HepG2 (cell line): Measurements from ENCODE around the gene ZNF524.

ENCODE experiments used
- CHD2 ChIP-seq: IDR thresholded peaks from 2 replicates; pipeline ENCODE4 v1.6.1; 2011; ENCODE audit warnings: low read depth, low read length, improper control_type of control experiment
- FOSL2 ChIP-seq: sonication (generic); formaldehyde crosslinking; IDR thresholded peaks from 2 replicates; pipeline ENCODE4 v1.4.0; 2020; ENCODE audit warnings: missing genetic modification reagents
- GABPA ChIP-seq, 2 experiments: IDR thresholded peaks; 2 replicates each; pipeline ENCODE4 v1.6.1; 2011 to 2016; ENCODE audit warnings: low read depth in 2 of 2, low read length in 1 of 2, missing biosample characterization in 1 of 2, missing genetic modification characterization in 1 of 2
- GATAD1 ChIP-seq: IDR thresholded peaks from 2 replicates; pipeline ENCODE4 v1.6.1; 2016; ENCODE audit warnings: missing genetic modification reagents, missing compliant biosample characterization
- HNF4G ChIP-seq, 2 experiments: sonication (generic) in 1 of 2; formaldehyde crosslinking in 1 of 2; IDR thresholded peaks; 2 replicates each; pipeline versions ENCODE4 v1.4.0 to v1.6.1; 2011 to 2020; ENCODE audit warnings: borderline replicate concordance in 2 of 2, low read depth in 2 of 2, mild to moderate bottlenecking in 2 of 2, low read length in 1 of 2, missing genetic modification reagents in 1 of 2, moderate library complexity in 1 of 2
- PLSCR1 ChIP-seq: sonication (generic); formaldehyde crosslinking; IDR thresholded peaks from 2 replicates; pipeline ENCODE4 v1.5.0; 2020; ENCODE audit warnings: missing genetic modification reagents, mild to moderate bottlenecking, borderline replicate concordance
- REPIN1 ChIP-seq: sonication (generic); formaldehyde crosslinking; IDR thresholded peaks from 2 replicates; pipeline ENCODE4 v1.8.0; 2022; ENCODE audit warnings: missing genetic modification reagents, low read depth, mild to moderate bottlenecking, borderline replicate concordance
- STAG1 ChIP-seq: sonication (generic); formaldehyde crosslinking; IDR thresholded peaks from 2 replicates; pipeline ENCODE4 v1.4.0; 2020; ENCODE audit warnings: missing genetic modification reagents
- TEAD2 ChIP-seq: sonication (generic); formaldehyde crosslinking; IDR thresholded peaks from 2 replicates; pipeline ENCODE4 v1.9.0; 2021; ENCODE audit warnings: missing genetic modification reagents
- ZNF7 ChIP-seq: IDR thresholded peaks from 2 replicates; pipeline ENCODE4 v1.6.1; 2016; ENCODE audit warnings: missing biosample characterization, missing genetic modification reagents
- TF ChIP-seq, protein P1 (sequence below): sonication (generic); formaldehyde crosslinking; IDR thresholded peaks from 2 replicates; pipeline ENCODE4 v1.5.0; 2020; ENCODE audit warnings: mild to moderate bottlenecking, missing genetic modification reagents, moderate library complexity
- TF ChIP-seq, protein P2 (sequence below), 2 experiments: fragments of 450-650 bp in 1 of 2; sonication (generic) in 1 of 2; formaldehyde crosslinking; IDR thresholded peaks; 2 replicates each; pipeline versions ENCODE4 v1.5.0 to v1.8.0; 2020 to 2022; ENCODE audit warnings: mild to moderate bottlenecking in 1 of 2, missing genetic modification reagents in 1 of 2

- TF ChIP-seq GABPA (IDR thresholded peaks at IDR 0.05; ENCODE audit: low read depth, low read length) (no peak), GABPA (CRISPR knock-in tag; IDR thresholded peaks at IDR 0.05; ENCODE audit: low read depth) (no peak), PLSCR1 (no peak), REPIN1 (no peak), GATAD1 (no peak), HNF4G (IDR thresholded peaks at IDR 0.05; ENCODE audit: borderline replicate concordance, low read depth, low read length) (no peak), HNF4G (CRISPR knock-in tag; IDR thresholded peaks at IDR 0.05; ENCODE audit: borderline replicate concordance, low read depth) (no peak), ZNF7 (no peak), CHD2 (no peak), TEAD2 (no peak), STAG1 (CRISPR knock-in tag) (no peak), FOSL2 (CRISPR knock-in tag) (no peak)
- TF ChIP-seq, protein P1, sequence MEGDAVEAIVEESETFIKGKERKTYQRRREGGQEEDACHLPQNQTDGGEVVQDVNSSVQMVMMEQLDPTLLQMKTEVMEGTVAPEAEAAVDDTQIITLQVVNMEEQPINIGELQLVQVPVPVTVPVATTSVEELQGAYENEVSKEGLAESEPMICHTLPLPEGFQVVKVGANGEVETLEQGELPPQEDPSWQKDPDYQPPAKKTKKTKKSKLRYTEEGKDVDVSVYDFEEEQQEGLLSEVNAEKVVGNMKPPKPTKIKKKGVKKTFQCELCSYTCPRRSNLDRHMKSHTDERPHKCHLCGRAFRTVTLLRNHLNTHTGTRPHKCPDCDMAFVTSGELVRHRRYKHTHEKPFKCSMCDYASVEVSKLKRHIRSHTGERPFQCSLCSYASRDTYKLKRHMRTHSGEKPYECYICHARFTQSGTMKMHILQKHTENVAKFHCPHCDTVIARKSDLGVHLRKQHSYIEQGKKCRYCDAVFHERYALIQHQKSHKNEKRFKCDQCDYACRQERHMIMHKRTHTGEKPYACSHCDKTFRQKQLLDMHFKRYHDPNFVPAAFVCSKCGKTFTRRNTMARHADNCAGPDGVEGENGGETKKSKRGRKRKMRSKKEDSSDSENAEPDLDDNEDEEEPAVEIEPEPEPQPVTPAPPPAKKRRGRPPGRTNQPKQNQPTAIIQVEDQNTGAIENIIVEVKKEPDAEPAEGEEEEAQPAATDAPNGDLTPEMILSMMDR: no peak
- TF ChIP-seq, protein P2, sequence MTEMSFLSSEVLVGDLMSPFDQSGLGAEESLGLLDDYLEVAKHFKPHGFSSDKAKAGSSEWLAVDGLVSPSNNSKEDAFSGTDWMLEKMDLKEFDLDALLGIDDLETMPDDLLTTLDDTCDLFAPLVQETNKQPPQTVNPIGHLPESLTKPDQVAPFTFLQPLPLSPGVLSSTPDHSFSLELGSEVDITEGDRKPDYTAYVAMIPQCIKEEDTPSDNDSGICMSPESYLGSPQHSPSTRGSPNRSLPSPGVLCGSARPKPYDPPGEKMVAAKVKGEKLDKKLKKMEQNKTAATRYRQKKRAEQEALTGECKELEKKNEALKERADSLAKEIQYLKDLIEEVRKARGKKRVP (CRISPR knock-in tag; IDR thresholded peaks at IDR 0.05): no peak
These were observed 2.1 kb upstream of the ZNF524 start for GRCh38 chr19:55598034-55598433.
